ENCODE results near the gene MYH2.
"Not testable (repeated sequence)": the region's sequence is repeated elsewhere in the genome, so short reads cannot be mapped to it uniquely, and the experiment has no call there.

Gene MYH2

DNA sequence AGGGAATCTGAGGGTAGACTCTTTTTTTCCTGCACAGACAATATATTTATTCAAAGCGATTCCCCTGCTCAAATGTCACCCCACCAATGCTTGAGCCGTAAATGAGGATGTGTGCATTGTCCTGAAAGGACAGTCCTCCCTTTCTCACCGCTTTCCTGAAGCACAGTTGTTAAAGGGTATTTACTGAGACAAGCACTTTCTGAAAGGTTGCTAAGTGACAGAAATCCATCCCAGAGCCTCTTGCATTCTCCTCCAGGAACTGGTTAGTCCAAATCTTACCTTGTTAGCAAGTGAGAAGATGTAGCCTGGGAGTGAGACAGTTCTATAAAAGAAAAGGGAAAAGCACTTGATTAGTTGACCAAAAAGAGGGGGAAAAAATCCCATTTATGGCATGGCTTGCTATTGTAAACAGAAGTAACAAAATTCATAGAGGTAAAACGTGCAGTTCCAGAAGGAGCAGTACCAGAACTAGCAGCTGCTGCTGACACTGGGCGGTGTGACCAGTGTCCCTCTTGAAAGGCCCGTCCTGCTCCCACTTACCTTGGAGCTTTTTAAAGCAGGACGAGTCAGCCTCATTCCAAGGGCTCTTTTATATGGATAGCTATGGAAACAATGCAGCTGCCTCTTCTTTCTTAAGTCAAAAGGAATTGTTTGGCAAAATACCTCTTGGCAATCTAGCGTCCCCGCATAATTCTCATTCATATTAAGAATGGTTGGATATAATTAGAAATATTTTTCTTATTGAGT is at the start of gene MYH2:
TSS of gene MYH2 (minus strand) at position 563 of the 747 bp plus-strand sequence. CDS start 1,738 bp downstream, outside the sequence.
- DNase-seq, result no peak

DNA sequence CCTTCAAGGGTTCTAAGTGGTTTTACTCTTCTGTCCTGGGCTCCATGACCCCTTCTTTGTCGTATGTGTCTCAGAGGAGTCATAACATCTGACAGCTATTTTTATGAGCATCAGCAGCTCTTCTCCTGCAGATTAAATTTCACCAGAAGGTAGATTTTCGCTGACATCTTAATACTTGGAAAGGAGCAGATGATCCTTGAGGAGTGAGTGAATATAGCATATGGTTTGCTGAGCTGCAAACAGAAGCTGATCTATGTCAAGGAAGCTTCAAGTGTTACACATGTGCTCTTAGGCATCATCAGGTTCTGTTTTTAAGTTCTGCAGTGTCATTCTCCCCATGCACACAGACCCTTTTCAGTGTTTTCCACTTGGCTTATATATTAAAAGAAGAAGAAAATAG is 49.2 kb upstream of the MYH2 start:
- DNase-seq, result no peak

DNA sequence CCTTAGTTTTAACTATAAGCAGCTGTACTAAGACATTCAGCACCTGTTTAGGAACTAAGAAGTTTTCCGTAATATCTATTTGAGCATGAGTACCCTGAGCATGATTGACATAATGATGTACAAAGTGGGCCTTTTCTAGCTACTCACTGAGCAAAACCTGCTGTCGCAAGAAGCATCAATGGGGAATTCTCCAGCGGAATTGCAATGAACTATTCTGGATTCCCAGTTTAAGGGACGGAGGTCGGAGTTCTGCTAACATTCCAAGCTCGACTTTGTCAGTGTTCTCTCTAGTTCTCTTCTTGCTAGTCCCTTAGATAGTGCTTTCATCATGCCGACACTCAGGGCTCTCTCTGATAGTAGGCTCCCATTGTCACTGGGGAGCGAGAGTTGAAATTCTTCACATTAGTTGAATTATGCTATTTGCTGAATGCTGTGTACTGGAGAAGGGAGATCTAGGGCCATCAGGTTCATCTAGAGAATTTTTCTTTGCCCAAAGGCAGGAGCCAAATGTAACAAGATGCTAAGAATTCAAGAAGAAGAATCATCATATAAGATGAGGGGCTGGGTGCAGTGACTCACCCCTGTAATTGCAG is 40.2 kb upstream of the MYH2 start:
- no peak for DNase-seq

DNA sequence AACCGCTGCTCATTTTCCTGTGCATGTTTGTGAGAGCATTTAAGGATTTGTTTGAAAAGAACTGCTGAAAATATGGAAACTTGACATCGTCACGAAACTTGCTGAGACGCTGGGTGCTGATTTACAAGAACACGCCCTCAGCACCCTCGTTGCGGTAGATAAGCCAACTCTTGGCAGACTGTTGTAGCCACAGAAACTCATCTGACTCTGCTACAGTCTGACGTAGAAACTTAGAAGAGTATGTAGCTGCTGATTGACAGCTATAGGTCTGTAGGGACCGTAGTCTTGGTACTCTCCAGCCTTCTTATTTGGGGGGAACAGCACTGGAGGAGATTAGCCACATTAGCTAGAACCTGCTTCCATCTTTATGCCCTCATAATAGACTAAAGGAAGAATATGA is 36.1 kb upstream of the MYH2 start:
- DNase-seq, result no peak

DNA sequence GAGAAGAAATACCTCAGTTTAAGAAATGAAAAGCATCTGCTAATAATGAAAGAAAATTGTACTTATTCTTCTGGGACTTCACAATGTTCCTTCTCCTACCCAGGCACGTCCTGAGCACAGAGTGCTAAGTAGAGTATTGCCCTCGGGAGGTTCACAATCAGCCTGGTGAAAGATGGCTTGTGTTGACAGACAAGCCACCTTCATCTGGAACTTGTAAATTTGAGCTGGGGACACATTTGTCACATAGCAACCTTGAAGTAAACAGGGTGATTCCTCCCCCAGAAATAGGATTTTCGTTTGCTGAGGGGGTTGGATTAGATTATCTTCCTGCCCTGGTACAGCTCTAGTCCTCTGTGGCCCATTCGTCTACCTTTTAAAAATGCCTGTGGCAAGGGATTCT is 34.4 kb upstream of the MYH2 start:
- no peak for DNase-seq

DNA sequence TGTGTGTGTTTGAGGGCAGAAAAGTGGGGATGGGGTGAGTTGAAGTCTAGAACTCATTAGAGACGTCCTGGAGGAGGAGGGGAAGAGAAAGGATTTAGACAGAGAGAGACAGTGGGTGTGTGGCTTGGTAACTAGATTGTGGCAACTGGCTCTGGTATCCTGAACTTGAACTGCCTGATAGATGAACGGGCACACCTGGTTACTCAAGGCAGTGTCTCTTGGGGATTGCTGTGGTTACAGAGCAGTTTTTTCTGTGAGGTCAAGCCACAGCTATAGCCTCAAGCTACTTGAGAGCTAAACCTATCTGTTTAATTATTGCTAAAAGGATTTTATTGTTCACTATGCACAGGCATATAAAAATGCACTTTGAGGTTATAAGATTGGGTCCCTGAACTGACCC is 29.8 kb upstream of the MYH2 start:
- DNase-seq, result no peak

DNA sequence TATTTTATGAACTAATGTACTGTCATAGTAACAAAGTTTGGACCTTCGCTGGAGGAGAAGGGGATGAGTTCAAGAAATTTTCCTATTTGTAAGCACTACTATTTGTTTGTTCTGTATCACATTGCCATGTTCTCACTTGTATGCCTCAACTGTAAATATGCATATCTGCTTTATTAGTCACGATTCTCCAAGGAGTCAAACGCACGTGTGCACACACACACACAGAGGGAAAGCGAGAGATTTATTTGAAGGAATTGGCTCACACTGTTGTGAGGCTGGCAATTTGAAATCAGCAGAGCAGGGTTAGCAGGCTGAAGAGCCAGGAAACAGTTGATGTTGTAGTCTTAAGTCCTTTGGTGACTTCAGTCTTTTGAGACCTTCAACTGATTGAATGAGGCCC is 24.9 kb upstream of the MYH2 start:
- no peak for DNase-seq

DNA sequence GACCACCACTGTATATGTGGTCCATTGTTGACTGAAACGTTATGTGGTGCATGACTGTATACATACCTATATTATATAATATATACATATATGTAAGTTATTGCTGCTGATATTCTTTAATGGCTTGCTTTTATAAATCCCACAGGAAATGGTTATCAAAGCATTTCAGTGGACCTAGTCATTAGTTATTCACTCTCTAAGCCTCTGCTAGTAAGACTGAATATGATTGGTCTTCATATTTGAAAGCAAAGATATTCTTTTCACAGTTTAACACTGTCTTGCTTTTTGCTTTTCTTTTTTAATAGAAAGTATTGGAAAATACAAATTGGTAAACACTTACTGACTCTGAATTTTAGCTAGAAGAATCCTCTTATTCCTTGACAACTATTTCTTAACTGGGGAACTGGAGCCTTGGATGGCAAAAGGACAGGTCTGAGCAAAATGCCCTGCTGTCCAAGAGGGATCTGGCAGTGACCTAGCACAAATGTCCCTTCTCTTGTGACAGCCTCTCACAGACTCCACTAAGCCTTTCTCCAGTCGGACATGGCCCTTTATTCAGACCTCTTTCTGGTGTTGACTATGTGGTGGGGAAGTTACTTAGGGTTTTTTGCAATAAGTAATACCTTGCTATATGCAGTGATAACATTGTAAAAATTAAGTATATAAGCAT is 14.7 kb upstream of the MYH2 start:
- DNase-seq, result no peak

DNA sequence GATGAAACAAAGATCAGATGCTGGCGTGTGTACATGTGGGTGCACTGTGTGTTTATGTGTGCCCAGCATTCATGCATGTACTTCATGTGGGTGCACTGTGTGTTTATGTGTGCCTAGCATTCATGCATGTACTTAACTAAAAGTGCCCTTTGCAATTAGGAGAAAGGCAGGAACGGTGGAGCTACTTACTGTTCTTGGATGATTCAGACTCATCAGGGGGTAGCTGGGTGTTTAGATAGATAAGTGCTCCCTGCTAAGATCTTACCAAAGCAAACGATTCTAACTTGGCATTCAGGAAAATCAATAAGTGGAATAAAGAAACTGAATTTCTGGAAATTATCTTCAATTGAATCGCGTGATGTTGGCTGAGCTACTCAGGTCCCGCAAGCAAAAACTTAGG is 8.6 kb upstream of the MYH2 start:
- no peak for DNase-seq

DNA sequence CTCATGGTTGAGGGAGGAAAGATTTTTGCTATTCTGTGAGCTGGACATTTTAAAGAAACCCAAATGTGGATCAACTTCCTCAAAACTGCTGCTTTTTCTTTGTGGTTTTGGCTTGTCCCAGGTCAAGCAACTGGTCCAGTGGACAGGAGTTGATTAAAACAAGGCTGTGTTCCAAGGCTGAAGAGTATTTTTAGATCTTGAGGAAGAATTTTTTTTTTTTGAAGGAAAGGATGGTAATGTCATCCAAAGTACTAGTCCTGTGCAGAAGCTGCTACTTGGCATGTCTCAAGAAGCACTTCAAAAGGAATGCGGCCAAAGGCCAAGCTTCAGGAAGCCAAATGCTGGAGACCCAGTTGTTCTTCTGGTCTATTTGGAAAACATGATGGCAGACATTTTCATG is 8.0 kb upstream of the MYH2 start:
- no peak for DNase-seq

DNA sequence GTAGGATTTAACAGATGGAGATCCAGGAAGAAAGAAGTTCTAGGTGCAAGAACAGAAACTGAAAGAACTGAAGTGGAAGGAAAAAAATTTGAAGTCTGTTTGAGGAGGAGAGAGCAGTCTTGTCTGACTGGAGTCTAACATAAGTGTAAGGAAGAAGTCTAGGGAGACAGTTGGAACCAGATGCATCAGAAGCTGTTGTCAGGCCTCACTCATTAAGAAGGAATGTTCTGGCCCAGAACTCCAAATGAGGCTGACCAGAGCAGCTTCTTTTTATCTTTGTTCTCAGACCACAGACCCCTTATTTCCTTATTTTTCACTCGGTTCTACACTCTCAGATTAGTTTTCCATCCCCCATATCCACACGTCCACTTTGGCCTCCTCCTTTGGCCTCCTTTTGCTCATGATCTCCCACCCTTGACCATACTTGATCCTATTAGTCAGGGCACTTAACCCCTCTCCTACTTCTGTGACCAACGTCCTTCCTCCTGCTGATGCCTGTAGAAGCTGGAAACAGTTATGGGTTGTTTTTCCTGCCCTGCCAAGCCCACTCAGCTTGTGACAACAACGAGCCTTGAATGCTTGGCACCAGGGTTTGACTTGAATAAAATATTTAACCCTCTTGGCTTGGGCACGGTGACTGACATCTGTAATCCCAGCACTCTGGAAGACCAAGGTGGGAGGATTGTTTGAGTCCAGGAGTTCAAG is 7.0 kb upstream of the MYH2 start:
- no peak for DNase-seq

DNA sequence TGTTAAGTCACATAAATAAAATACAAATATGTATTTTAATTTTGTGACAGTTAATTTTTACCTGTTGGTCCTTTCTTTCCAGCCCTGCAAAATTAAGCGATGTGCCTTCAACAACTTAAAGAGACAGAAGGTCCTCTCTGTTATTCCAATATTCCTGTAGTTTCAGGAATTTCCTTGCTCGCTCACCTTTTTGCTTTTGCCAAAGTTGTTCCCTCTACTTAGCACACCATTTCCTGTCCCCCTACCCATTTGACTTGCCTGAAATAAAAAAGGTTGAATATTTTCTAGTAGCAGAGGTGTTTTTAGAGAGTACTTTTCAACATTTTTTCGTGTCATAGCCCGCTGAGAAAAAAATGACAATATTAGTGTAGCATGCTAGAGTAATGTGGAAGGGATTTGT is 556 bp upstream of the MYH2 start:
- no peak for DNase-seq

DNA sequence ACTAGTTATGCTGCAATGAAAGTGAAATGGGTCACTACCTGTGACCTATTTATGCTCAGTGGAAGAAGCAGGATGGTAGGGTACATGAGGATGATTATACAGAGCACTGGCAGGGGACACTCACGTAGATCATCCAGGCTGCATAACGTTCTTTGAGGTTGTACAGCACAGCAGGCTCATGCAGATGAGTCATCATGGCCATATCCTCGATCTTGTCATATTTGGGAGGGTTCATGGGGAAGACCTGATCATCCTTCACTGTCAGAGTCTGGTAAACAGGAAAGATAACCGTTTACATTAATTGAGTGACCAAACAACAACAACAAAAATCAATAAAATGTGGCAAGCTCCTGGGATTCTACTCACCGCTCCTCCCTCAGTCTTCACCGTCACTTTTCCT is 2.1 kb downstream of the MYH2 start:
- no peak for DNase-seq

DNA sequence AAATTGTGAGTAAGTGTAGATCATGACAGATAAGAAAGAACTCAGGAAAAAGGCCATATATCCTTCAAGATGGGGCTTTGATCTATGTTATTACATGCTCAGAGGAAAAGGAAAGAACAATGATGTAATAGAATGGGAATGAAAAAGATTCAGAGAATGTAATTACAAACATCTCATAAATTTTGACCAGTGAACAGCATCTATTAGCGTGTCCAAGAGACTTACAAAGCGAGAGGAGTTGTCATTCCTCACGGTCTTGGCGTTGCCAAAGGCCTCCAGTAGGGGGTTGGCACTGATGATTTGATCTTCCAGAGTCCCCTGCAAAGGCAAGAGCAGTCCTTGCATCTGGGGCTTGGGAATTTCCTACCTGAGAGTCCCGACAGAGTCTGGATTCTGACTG is 6.0 kb downstream of the MYH2 start:
- DNase-seq, result not testable (repeated sequence)

DNA sequence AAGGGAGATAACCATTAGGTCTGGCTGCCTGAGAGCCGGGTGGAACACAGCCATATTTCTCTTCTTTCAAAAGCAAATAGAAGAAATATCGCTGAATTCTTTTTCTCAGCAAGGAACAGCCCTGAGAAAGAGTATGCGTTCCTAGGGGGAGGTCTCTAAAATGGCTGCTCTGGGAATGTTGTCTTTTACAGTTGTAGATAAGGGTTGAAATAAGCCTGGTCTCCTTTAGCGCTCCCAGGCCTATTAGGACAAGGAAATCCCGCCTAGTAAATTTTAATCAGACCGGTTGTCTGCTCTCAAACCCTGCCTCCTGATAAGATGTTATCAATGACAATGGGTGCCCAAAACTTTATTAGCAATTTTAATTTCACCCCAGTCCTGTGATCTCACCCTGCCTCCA is 8.3 kb downstream of the MYH2 start:
- DNase-seq, result not testable (repeated sequence)

DNA sequence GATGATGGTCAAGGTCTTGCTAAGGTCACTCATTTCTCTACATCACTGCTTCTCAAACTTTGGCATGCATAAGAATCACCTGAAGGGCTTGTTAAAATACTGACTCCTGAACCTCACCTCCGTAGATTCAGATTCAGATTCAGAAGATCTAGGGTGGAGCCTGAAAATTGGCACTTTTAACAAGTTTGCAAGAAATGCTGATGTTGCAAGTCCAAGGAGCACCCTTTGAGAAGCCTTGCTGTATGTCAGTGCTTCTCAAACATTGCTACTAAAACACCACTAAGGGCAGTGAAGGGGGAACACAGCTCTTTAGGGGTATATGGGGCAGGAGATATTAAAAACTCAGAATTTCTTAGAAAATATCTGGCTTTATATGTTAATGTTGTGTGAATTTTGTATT is 17.4 kb downstream of the MYH2 start:
- no peak for DNase-seq

DNA sequence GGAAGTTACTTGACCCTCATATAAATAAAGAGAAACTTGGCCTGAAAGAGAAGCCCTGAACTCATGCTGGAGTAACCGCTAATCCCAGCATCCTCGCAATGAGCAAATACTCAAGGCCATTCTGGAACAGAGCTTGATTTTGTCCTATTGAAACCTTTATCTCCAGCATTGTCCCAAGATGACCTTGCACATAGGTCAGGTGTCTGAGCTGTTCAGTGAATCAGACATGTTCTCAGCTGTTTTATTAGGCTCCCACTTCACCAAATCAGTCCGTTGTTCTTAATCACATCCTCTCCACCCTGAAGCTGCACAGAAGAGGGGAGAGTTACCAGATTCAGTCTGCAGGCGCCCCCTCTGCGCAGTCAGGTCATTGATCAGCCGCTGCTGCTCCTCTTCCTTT is 22.0 kb downstream of the MYH2 start:
- DNase-seq, result no peak

DNA sequence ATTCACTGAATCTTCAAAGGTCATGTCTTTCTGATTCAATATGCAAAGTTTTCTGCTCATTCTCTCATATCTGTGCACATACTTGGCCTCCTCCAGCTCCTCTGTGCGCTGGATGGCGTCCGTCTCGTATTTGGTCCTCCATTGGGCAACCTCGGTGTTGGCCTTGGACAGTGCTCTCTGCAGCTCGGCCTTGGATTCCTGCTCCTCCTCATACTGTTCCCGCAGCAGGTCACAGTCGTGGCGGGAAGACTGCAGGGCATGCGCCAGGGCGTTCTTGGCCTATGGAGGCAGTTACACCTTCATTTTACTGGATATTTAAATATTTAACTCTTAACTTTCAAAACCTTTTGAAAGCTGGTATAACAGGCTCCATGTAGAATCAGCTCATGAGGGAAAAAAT is 22.9 kb downstream of the MYH2 start:
- DNase-seq, result no peak

DNA sequence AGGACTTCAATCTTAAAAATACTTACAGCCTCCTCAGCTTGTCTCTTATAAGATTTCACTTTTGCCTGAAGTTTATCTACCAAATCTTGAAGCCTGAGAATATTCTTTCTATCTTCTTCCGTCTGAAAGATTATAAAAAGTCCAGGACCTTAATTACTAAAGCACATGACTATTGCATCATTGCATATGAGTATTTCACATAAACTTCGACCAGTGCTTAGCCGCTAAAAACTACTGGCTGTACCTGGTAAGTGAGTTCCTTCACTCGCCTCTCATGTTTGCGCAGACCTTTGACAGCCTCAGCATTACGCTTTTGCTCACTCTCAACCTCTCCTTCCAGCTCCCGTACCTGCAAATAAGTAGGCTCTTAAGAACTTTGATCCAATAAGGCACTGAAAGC is 26.4 kb downstream of the MYH2 start:
- DNase-seq, result no peak

DNA sequence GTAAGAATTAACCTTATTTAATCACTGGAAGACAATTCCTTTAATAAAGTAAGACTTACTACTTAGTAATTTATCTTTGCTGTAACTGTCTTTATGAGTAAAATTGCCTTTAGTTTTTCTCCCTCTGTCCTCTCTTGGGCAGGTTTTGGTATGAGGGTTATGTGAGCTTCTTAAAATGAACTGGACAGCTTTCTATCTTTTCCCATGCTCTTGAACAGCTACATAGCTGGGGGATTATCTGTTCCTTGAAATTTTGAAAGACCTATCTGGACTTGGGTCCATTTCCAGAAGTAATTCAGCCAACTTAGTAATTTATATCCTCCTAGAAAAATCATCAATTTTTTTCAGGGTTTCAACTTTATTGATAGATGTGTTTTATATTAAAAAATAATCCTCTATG is 27.5 kb downstream of the MYH2 start:
- DNase-seq, result no peak

DNA sequence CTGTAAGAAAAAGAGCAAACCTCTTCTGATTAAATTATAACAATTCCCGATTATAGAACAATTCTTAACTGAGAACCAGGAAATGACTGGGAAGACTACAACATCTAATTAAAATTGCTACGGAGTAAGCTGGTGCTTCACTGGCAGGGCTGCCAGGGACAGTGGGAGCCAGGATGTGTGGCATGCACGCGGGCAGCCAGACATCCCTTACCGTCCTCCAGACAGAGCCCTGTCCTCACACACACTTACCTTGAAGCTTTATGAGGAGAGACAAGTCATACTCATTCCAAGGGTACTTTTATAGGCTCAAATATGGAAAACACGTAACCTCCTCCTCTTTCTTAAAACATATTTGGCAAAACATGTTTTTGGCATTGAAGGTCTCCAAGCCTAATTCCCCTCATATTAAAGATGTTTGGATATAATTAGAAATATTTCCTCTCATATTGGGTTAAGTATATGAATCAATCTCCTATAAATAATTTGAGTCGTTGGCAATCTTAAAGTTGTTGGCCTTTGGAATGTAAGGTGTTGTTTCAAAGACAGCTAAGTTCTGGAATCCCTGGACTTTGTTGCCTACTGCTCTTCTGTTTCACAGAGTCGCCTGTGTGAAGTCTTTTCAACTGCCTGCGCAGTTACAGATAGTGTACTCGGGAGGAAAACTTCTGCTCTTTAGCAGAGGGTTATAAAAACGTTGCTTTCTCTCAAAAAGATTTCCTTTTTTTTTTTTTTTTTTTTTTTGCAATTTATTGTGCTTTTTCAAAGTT is 31.0 kb downstream of the MYH2 start, which contains the start of gene MYH1:
TSS of gene MYH1 (minus strand) at position 272 of the 767 bp plus-strand sequence. CDS start 1,900 bp downstream, outside the sequence.
- DNase-seq, result no peak

DNA sequence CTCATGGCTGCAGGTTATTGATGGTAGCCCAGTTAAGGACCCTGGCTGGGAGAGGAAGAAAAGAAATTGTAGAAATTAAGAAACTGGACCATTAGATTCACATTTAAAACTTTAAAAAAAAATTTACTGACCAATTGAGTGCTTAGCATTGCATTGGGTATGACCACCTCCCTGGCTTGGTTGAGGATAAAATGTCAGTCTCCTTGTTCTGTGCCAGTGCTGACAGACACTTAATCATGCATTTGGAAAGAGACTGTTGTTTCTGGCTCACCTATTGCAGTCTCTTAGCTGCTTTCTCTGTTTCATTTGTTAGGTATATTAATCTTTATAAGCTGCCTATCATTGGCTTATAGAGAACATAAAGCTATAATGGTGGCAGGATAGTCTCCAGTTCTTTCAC is 32.8 kb downstream of the MYH2 start:
- DNase-seq, result no peak

DNA sequence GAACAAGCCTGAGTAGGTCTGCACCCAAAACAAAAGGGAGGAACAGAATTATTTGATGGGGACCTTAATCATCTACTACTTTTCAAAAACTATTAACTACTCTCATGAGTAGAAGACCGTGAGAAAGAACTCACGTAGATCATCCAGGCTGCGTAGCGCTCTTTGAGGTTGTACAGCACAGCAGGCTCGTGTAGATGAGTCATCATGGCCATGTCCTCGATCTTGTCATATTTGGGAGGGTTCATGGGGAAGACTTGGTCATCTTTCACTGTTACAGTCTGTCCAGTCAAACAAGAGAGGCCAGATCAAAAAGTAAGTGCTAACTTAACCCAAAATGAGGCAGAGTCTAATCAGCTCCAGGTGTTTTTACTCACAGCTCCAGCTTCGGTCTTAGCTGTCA is 33.4 kb downstream of the MYH2 start:
- no peak for DNase-seq

Data from inflammatory macrophage treated with lipopolysaccharide for 4 hours (primary cell).